Transverse colon (tissue), 4 donors: Measurements from ENCODE around the gene TIPARP. TPM values are rescaled to one million over a fixed set of nuclear protein-coding genes. Genes with fewer than 3 reads are reported as not detected.
A peak's percentile ranks its signal among the peaks of the same experiment; 100 is the strongest.

Experiments used
- DNase-seq: peaks from one replicate; pipeline ENCODE4 v3.0.0-alpha.2; 2019
- H3K27ac ChIP-seq, 4 donors: fragments of 200-600 bp; sonication (generic); 2 replicates each; pipeline ENCODE4 v1.5.1; 2016 to 2018; ENCODE audit warnings: inconsistent platforms in 4 of 4
- H3K27me3 ChIP-seq: fragments of 200-600 bp; sonication (generic); 2 replicates; pipeline ENCODE4 v1.5.1; 2017; ENCODE audit warnings: inconsistent platforms
- H3K36me3 ChIP-seq, 4 donors: fragments of 200-600 bp; sonication (generic); 2 replicates each; pipeline ENCODE4 v1.5.1; 2017 to 2019; ENCODE audit warnings: inconsistent platforms in 4 of 4
- H3K4me1 ChIP-seq, 4 donors: fragments of 200-600 bp; sonication (generic); 2 replicates each; pipeline ENCODE4 v1.5.1; 2017 to 2020; ENCODE audit warnings: inconsistent platforms in 4 of 4
- H3K4me3 ChIP-seq, 4 donors: fragments of 200-600 bp; sonication (generic); 1 replicate in 1 of 4; 2 replicates in 3 of 4; pipeline versions ENCODE4 v1.5.1 to v1.6.1; 2017 to 2019; ENCODE audit warnings: inconsistent platforms in 4 of 4
- H3K9me3 ChIP-seq, 2 donors: fragments of 200-600 bp; sonication (generic); 2 replicates each; pipeline ENCODE4 v1.5.1; 2017 to 2019; ENCODE audit warnings: inconsistent platforms in 2 of 2
- EP300 ChIP-seq: sonication (generic); formaldehyde crosslinking; IDR thresholded peaks from one replicate; pipeline ENCODE4 v1.6.1; 2017; ENCODE audit warnings: antibody characterized with exemption, low read depth
- POLR2A ChIP-seq: fragments of 450-650 bp; IDR thresholded peaks from one replicate; pipeline ENCODE4 v1.6.1; 2016; ENCODE audit warnings: antibody characterized with exemption, mild to moderate bottlenecking, moderate library complexity
- POLR2AphosphoS5 ChIP-seq, 3 donors: sonication (generic); formaldehyde crosslinking; IDR thresholded peaks; one replicate each; pipeline ENCODE4 v1.6.1; 2016; ENCODE audit warnings: antibody characterized with exemption in 3 of 3
- WGBS, 2 donors: methylation state at CpG; one replicate each; pipeline ENCODE4 v1.1.5; 2018; ENCODE audit warnings: low coverage in 1 of 2; 5-methylcytosine and 5-hydroxymethylcytosine counted together
- in situ Hi-C, 4 donors: fragments of 200-750 bp; cut with MboI; loops; one replicate each; pipeline versions ENCODE4 v1.15.0 to v1.15.1; 2017; ENCODE audit warnings: low sequenced_read_pairs in 3 of 4, low pct_ligation_motif_present in 1 of 4, low pct_unique_long_range_greater_than_20kb in 1 of 4
- intact Hi-C: fragments of 100-400 bp; cut with DNase I; formaldehyde crosslinking; loops from one replicate; pipeline ENCODE4 v1.15.1; 2023; ENCODE audit warnings: low total_unique reads
- total RNA-seq, 4 donors: library from RNA; depleted of rRNA; stranded (reverse); fragments of >200 nt; gene quantifications; one replicate each; pipeline ENCODE4 v1.1.0, GENCODE V29; 2016
- TF ChIP-seq, protein P1 (sequence below), 5 experiments: fragments of 200-600 bp in 3 of 5; fragments of 450-650 bp in 2 of 5; sonication (generic) in 3 of 5; IDR thresholded peaks; 1 replicate in 2 of 5; 2 replicates in 3 of 5; pipeline ENCODE4 v1.5.1; 2016 to 2017; ENCODE audit warnings: antibody characterized with exemption in 5 of 5, inconsistent platforms in 3 of 5, mild to moderate bottlenecking in 2 of 5, moderate library complexity in 1 of 5

Gene TIPARP
- total RNA-seq, 4 donors from 2014 or later, result 11.9 to 47.1 (median 34.3) TPM

DNA sequence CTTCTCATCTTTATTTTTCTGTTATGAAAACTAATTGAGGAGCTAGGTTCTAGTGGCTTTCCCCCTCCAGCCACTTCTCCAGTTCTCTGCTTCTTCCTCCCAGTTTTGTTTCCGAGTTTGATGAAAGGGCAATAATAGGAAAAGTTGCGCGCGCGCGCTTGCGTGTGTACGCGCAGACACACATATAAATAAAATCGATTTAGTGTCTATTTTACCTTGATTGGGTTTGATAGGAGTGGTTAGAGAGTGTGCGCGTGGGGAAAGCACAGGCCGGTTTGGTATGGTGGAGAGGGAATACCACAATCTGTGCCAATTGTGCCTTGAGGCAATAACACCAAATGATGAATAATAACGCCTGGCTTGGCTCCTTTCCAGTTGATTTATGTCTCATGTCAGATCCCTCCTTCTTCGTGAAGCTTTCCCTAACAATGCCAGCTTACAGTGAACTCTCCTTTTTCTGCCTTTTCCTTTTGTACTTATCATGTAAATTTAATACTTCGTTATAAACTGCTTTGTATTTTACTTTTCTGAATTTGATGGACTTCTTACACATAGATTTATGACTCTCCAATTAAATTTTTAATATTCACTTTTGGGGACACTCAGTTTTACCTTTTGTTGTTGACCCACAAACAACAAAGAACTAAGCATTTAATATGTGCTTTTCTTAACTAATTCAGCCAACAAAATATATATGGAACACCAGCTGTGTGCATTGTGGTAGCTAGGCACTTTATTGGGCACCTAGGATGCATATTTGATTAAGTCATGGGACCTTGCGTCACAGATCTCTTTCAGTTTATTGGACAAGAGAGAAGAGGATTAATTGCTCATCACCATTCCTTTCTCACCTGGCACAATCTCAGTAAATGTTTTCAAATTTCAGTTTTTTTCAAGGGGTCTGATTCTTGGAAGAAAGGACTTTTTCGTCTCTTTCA lies 1.7 kb downstream of the TIPARP start:
- peak; percentile 8 to 13 (median 11) for TF ChIP-seq POLR2AphosphoS5 (IDR thresholded peaks at IDR 0.05)
- TF ChIP-seq, protein P1, sequence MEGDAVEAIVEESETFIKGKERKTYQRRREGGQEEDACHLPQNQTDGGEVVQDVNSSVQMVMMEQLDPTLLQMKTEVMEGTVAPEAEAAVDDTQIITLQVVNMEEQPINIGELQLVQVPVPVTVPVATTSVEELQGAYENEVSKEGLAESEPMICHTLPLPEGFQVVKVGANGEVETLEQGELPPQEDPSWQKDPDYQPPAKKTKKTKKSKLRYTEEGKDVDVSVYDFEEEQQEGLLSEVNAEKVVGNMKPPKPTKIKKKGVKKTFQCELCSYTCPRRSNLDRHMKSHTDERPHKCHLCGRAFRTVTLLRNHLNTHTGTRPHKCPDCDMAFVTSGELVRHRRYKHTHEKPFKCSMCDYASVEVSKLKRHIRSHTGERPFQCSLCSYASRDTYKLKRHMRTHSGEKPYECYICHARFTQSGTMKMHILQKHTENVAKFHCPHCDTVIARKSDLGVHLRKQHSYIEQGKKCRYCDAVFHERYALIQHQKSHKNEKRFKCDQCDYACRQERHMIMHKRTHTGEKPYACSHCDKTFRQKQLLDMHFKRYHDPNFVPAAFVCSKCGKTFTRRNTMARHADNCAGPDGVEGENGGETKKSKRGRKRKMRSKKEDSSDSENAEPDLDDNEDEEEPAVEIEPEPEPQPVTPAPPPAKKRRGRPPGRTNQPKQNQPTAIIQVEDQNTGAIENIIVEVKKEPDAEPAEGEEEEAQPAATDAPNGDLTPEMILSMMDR (IDR thresholded peaks at IDR 0.05), result no peak
- intact Hi-C loops, result loop anchor here (5.0 to 10.0 kb wide), 3 partner anchors 144 to 521 kb away; no protein-coding TSS in a partner anchor
- peak; percentile 25 for DNase-seq
- in situ Hi-C loops, result loop anchor here in 3 of 4 donors (10.0 to 25.0 kb wide), 3 partner anchors 409 to 514 kb away; partner anchors contain the start of gene CCNL1 (in 1 of the 3)
- no peaks in the 10 kb centered on the region for H3K9me3 ChIP-seq
- H3K36me3 ChIP-seq, result peaks cover 0 to 21% (median 0%) of the 10 kb centered on the region in 4 donors
- WGBS, 2 donors, result 14 to 15% methylated on average over 16 to 18 of the region's 18 CpGs
- peak overlapping the region; percentile 69 to 98 (median 86) for H3K4me3 ChIP-seq
- H3K4me1 ChIP-seq, result peaks cover 18 to 59% (median 27%) of the 10 kb centered on the region in 4 donors
- peak overlapping the region; percentile 97 to 100 (median 99) for H3K27ac ChIP-seq
- H3K27me3 ChIP-seq, result no peaks in the 10 kb centered on the region

DNA sequence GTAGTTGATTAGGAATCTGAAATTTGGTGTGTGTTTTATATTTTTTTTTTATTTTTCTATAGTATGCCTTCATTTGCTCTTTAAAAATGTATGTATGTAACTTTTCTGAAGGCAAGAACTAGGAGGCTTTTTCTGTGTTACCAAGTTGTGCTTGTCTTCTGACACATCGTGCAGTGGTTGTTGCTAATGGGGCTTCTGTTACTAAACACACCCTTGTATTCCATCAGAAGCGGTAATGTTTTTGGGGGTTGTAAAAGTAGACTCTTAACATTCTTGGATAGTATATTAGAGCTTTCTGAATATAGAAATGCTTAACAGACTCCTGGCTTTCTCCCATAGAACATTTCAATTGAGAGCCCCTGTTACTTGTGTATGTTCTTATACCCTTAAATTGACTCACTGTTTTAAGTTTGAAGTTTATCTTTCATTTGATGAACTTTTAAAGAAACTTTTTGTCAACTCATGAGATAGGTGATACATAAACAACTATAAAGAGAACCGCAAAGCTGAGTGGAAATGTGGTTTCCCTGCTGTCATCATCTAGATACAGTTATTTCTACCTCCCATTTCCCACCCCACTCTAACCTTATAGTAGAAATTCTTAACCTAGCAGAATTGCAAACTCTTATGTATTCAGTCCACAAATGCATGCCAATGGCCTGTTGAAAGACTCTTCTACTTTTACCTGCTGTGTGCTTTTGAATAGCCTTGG lies 2.5 kb downstream of the TIPARP start:
- in situ Hi-C loops, result loop anchor here in 3 of 4 donors (10.0 to 25.0 kb wide), 3 partner anchors 408 to 515 kb away; partner anchors contain the start of gene CCNL1 (in 1 of the 3)
- peak overlapping the region in 3 of 4 donors; percentile 99 to 100 (median 99) for H3K27ac ChIP-seq
- WGBS, 2 donors, result 64 to 75% methylated on average over 3 of the region's 3 CpGs

DNA sequence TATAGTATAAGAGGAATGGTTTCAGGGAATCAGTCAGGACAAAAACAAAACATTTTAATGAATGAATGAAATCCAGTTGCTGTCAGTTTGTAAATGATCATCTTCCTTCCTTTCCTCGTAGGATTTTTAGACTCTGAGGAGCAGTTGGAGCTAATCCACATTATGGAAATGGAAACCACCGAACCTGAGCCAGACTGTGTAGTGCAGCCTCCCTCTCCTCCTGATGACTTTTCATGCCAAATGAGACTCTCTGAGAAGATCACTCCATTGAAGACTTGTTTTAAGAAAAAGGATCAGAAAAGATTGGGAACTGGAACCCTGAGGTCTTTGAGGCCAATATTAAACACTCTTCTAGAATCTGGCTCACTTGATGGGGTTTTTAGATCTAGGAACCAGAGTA lies 3.1 kb downstream of the TIPARP start:
- intact Hi-C loops (loop anchor here (5.0 to 10.0 kb wide), 3 partner anchors 145 to 523 kb away; no protein-coding TSS in a partner anchor), in situ Hi-C loops (loop anchor here in 3 of 4 donors (10.0 to 25.0 kb wide), 3 partner anchors 407 to 515 kb away; partner anchors contain the start of gene CCNL1 (in 1 of the 3))
- peak overlapping the region in 1 of 4 donors; percentile 100 for H3K27ac ChIP-seq
- no peaks in the 10 kb centered on the region for H3K9me3 ChIP-seq
- no peaks in the 10 kb centered on the region for H3K27me3 ChIP-seq
- TF ChIP-seq EP300 (no peak), POLR2AphosphoS5 (IDR thresholded peaks at IDR 0.05) (no peak), POLR2A (no peak)
- TF ChIP-seq, protein P1 (IDR thresholded peaks at IDR 0.05), result no peak
- H3K4me3 ChIP-seq, result no peak overlapping the region
- H3K4me1 ChIP-seq, result peaks cover 28 to 74% (median 40%) of the 10 kb centered on the region in 4 donors
- H3K36me3 ChIP-seq, result peaks cover 0 to 21% (median 0%) of the 10 kb centered on the region in 4 donors
- 67 to 73% methylated on average over 2 of the region's 2 CpGs for WGBS, 2 donors
- no peak for DNase-seq

More for the DNA sequence above, 2.5 kb downstream of the TIPARP start:
- Histone ChIP-seq H3K36me3 (peaks cover 0 to 21% (median 0%) of the 10 kb centered on the region in 4 donors), H3K4me3 (peak overlapping the region in 1 of 4 donors; percentile 94), H3K27me3 (no peaks in the 10 kb centered on the region), H3K9me3 (no peaks in the 10 kb centered on the region), H3K4me1 (peaks cover 25 to 68% (median 36%) of the 10 kb centered on the region in 4 donors)
- no peak for DNase-seq
- TF ChIP-seq POLR2AphosphoS5 (IDR thresholded peaks at IDR 0.05) (no peak), POLR2A (no peak), EP300 (no peak)
- TF ChIP-seq, protein P1 (IDR thresholded peaks at IDR 0.05), result no peak
- intact Hi-C loops, result loop anchor here (5.0 to 10.0 kb wide), 3 partner anchors 145 to 522 kb away; no protein-coding TSS in a partner anchor
